Stimulated activated CD4-positive, alpha-beta T cell treated with anti-CD3 and anti-CD28 coated beads, TNF-alpha, amount 100 ng/mL, for 4 hours (primary cell): Measurements from ENCODE around the gene OR2H2.

Experiments
- DNase-seq, 3 experiments: peaks; one replicate each; pipeline ENCODE4 v3.0.0-alpha.2; 2020; ENCODE audit warnings: low read depth in 3 of 3

Gene OR2H2

DNA sequence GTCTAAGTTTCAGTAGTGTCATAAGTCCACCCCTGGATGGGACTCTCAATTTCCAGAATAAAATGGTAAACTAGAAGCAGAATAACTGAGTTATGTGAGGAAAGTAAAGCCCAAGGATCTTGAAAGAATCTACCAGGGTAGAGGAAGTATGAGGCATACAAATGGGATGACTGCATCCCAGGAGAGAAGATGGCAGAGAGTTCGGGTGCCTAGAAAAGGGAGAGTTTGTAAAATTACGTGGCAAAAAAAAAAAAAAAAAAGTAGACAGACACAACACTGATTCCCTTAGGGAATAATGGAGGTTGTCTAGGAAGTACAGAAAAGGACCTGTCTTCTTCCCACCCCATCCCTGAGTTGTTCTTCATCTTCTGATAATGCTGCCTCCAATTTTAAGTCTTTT lies 44.6 kb downstream of the OR2H2 start:
- DNase-seq: no peak

- DNase-seq: no peak
Observed at GRCh38 chr6:29630315-29630714, 45.4 kb downstream of the OR2H2 start.

GRCh38 chr6:29631209-29631810 lies 46.4 kb downstream of the OR2H2 start:
- no peak for DNase-seq

- DNase-seq: peak; percentile 27 to 63 (median 55)
Observed at GRCh38 chr6:29631860-29632731, 47.2 kb downstream of the OR2H2 start.

GRCh38 chr6:29632789-29633533 lies 48.0 kb downstream of the OR2H2 start, which contains the start of gene GABBR1:
Gene GABBR1, minus strand, starts transcription at chr6:29633183. Its CDS starts 798 bp downstream, at chr6:29632385.
- DNase-seq: peak; percentile 50 to 62 (median 56)

DNA sequence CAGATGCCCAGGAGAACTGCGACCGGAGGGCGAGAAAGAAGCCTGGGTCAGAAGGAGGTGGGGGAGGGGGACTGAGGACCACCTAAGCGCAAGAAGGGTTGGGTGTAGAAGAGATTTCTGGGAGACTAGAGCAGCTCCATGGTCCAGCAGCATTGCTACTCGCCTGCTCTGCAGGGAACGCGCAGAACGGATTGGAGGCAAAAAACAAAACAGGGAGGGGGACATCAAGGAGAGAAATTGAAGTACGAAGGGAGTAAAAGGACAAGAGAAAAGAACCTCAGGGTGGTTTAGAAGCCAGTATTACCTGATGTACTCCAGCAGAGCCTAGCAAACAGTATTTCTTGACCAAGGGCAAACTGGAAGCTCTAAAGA lies 48.6 kb downstream of the OR2H2 start:
- no peak for DNase-seq

GRCh38 chr6:29637247-29637646 lies 52.3 kb downstream of the OR2H2 start:
- no peak for DNase-seq
